Forelimb muscle (tissue), 1 donor: ENCODE results near the gene BICC1. TPM values are rescaled to one million over a fixed set of nuclear protein-coding genes. Genes with fewer than 3 reads are reported as not detected.
"Not testable (repeated sequence)": the region's sequence is repeated elsewhere in the genome, so short reads cannot be mapped to it uniquely, and the experiment has no call there.

Source experiments
- DNase-seq: peaks from one replicate; pipeline ENCODE4 v3.0.0-alpha.2; 2013; ENCODE audit warnings: low read depth
- polyA plus RNA-seq: library from polyadenylated mRNA; unstranded; fragments of 120-200 nt; gene quantifications from one replicate; pipeline ENCODE4 v1.2.1, GENCODE V29; 2013; ENCODE audit not compliant: insufficient read length

The BICC1 gene
- polyA plus RNA-seq, 1 donor = 14.5 TPM

GRCh38 chr10:58593008-58593407, 80.3 kb downstream of the BICC1 start:
- DNase-seq = no peak

- DNase-seq = not testable (repeated sequence)
Measured at GRCh38 chr10:58597211-58597610, 84.5 kb downstream of the BICC1 start.

GRCh38 chr10:58599927-58600553, 87.4 kb downstream of the BICC1 start:
- DNase-seq = no peak

GRCh38 chr10:58608351-58608750, 95.7 kb downstream of the BICC1 start:
- DNase-seq = no peak

DNA sequence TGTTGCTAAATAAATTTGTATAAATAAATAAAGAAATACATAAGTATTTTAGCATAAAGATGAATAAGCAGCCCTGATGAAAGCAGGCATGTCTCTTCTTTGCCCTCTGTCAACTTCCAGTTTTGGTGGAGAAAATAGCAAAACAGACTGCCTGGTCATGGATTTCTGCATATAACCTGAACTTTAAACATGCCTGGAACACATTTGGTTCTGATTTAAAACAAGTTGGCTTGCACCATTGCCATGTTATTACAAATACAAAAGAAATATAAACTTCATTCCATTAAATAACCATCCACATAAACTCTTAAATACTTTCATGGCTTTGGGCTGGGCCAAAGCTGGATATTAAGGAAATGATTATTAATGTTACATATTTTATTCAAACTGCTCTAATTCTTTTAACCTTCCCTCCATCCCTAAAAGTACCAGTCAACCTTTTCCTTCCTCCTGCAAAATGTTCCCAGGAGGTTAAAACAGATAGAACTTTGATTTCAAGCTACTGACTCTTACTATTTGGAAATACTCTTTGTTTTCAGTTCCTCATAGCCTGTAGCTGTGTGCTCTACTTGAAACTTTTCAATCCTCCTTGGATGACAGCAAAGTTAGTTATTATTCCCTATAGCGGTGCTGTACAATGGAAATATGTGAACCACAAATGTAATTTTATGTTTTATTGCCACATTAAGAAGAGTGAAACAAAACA, 96.3 kb downstream of the BICC1 start:
- DNase-seq = no peak

DNA sequence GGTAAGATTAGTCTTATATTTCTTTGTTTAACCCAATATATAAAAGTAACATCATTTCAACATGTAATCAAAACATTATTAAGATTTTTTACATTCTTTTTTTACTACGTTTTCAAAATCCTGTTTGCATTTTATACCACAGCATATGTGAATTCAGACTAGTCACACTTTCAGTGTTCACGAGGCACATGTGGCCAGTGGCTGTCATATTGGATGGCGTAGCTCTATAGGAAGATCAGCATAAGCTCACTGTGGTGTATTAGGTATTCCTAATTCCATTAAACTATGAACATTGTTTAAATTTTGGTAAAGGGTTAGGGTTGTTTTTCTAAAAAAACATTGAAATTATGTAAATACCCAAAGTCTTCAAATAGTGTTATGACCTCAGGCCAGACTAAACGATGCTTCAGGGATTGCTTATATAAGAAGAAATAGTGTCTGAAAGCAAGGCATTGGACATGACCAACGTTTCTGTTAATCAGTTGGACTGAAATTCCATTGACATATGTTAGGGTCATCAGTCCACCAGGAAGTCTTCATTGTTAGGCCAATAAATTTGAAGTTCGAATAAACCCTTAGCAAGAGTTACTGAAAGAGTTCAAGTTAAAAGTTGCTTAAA, 97.0 kb downstream of the BICC1 start:
- DNase-seq = no peak

GRCh38 chr10:58615237-58615935, 102.7 kb downstream of the BICC1 start:
- no peak for DNase-seq

GRCh38 chr10:58618158-58618676, 105.5 kb downstream of the BICC1 start:
- no peak for DNase-seq

DNA sequence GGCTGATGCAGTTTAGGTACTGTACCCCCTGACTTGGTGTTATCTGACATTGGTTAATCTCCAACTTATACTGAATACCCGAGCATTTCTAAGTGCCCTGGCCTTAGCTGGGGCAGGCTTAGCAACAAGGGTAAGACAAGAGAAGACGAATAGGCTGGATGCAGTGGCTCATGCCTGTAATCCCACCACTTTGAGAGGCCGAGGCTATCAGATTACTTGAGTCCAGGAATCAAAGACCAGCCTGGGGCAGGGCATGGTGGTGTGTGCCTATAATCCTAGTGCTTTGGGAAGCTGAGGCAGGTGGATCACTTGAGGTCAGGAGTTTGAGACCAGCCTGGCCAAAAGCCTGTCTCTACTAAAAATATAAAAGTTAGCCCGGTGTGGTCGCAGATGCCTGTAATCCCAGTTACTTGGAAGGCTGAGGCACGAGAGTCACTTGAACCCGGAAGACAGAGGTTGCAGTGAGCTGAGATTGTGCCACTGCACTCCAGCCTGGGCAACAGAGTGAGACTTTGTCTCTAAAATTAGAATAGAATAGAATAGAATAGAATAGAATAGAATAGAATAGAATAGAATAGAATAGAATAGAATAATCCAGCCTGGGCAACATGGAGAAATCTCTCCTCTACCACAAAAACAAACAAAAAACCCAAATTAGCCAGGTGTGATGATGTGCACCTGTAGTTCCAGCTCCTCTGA, 108.9 kb downstream of the BICC1 start:
- no peak for DNase-seq

GRCh38 chr10:58622246-58622645, 109.6 kb downstream of the BICC1 start:
- DNase-seq = peak; percentile 66

GRCh38 chr10:58625070-58625469, 112.4 kb downstream of the BICC1 start:
- DNase-seq = no peak

DNA sequence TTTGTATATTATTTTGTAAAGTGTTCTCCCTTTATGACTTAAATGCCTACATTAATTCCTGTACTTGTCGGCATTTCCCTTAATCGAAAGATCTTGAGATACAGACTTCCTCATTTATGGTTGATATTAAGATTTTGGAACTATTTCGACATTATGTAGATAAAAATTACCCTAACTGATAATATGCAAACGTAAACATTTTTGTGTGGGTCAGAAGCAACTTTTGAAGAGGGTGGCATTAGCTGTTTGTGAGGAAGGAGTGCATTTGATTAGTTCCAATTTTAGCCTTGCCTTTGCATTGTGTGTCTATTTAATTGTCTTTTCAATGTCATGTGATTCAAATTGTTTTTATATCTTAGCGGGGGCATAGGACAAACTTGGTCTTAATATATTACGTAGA, 114.7 kb downstream of the BICC1 start:
- no peak for DNase-seq

- no peak for DNase-seq
Measured at GRCh38 chr10:58631715-58632114, 119.0 kb downstream of the BICC1 start.

GRCh38 chr10:58632216-58632615, 119.5 kb downstream of the BICC1 start:
- no peak for DNase-seq

- DNase-seq = no peak
Measured at GRCh38 chr10:58637352-58637751, 124.7 kb downstream of the BICC1 start.

DNA sequence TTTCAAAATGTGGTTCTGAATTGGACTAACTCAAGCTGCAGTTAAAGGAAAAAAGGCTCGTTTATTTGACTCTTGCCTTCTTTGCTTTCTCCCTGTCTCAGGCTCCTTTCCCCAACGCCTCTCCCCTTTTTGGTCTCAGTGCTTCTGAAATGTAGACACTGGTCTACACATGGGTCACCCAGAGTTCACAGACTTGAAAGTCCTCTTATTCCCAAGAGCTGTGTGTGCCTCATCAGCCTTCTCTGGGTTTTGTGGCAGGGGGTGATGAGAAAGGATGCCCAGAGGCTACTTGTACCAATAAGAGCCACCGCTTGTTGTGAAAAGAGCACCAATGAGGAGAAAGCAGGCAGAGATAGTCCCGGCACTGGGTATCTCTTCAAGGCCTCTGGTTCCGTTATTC, 125.7 kb downstream of the BICC1 start:
- DNase-seq = no peak

GRCh38 chr10:58641095-58641531, 128.4 kb downstream of the BICC1 start:
- DNase-seq = no peak

GRCh38 chr10:58641708-58642107, 129.0 kb downstream of the BICC1 start:
- no peak for DNase-seq

DNA sequence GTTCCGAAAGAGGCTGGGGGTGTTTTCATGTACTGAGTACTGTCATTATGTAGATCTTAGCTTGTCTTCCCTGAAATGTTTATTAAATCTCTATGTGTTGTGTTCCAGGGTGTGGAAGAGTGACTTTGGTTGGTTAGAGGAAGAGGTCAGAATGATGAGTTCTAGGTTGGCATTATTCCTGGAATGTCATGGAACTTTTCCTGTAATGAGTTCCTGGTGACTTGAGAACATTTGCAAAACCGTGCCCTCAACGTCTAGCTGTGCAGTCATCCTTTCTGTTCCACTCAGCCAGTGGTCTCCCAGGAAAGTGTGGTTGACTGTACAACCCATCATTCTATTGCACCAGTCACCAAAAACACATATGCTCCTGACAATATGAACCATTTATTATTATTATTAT, 129.6 kb downstream of the BICC1 start:
- DNase-seq = no peak

GRCh38 chr10:58642916-58643428, 130.3 kb downstream of the BICC1 start:
- DNase-seq = no peak

- no peak for DNase-seq
Measured at GRCh38 chr10:58644311-58644710, 131.6 kb downstream of the BICC1 start.
